ENCODE results near the gene CAMK2N1.

The CAMK2N1 gene

GRCh38 chr1:20462397-20462796 is 23.6 kb downstream of the CAMK2N1 start:
- H3K9me2 ChIP-seq (replicated peaks; ENCODE audit: insufficient read depth, low read length): no peaks in the 10 kb centered on the region
- H3K9ac ChIP-seq (ENCODE audit: low read length): no peak overlapping the region
- no peaks in the 10 kb centered on the region for H3K9me3 ChIP-seq (ENCODE audit: insufficient read depth, low read length)
- H4K20me1 ChIP-seq (ENCODE audit: low read depth, low read length): no peaks in the 10 kb centered on the region
- no peak overlapping the region for H3K4me3 ChIP-seq (ENCODE audit: insufficient read depth, low read length, poor library complexity, severe bottlenecking)
- H3K4me2 ChIP-seq (ENCODE audit: low read depth, low read length, poor library complexity, severe bottlenecking): no peak overlapping the region
- H2AFZ ChIP-seq (ENCODE audit: low read depth, low read length, severe bottlenecking): no peak overlapping the region
- H3K79me2 ChIP-seq (ENCODE audit: insufficient read depth, low read length): no peaks in the 10 kb centered on the region
- no peaks in the 10 kb centered on the region for H3K36me3 ChIP-seq (ENCODE audit: low read length)
- H3K27me3 ChIP-seq (ENCODE audit: low read length): no peaks in the 10 kb centered on the region
- TF ChIP-seq EZH2phosphoT487 (conservative IDR thresholded peaks at IDR 0.05; ENCODE audit: low read length) (no peak), CTCF (IDR thresholded peaks at IDR 0.05; ENCODE audit: insufficient read depth, low read length, poor library complexity, severe bottlenecking) (no peak)
- no peak overlapping the region for H3K27ac ChIP-seq (ENCODE audit: low read depth, low read length)
- H3F3A ChIP-seq (ENCODE audit: insufficient read depth): no peaks in the 10 kb centered on the region

GRCh38 chr1:20458717-20459116 is 27.3 kb downstream of the CAMK2N1 start:
- Histone ChIP-seq H3K4me2 (ENCODE audit: low read depth, low read length, poor library complexity, severe bottlenecking) (no peak overlapping the region), H3K36me3 (ENCODE audit: low read length) (no peaks in the 10 kb centered on the region), H3K27ac (ENCODE audit: low read depth, low read length) (no peak overlapping the region), H3K9me2 (replicated peaks; ENCODE audit: insufficient read depth, low read length) (no peaks in the 10 kb centered on the region), H3F3A (ENCODE audit: insufficient read depth) (no peaks in the 10 kb centered on the region), H3K27me3 (ENCODE audit: low read length) (no peaks in the 10 kb centered on the region), H4K20me1 (ENCODE audit: low read depth, low read length) (no peaks in the 10 kb centered on the region), H2AFZ (ENCODE audit: low read depth, low read length, severe bottlenecking) (no peak overlapping the region), H3K9me3 (ENCODE audit: insufficient read depth, low read length) (no peaks in the 10 kb centered on the region), H3K79me2 (ENCODE audit: insufficient read depth, low read length) (no peaks in the 10 kb centered on the region), H3K9ac (ENCODE audit: low read length) (no peak overlapping the region), H3K4me3 (ENCODE audit: insufficient read depth, low read length, poor library complexity, severe bottlenecking) (no peak overlapping the region)
- TF ChIP-seq CTCF (IDR thresholded peaks at IDR 0.05; ENCODE audit: insufficient read depth, low read length, poor library complexity, severe bottlenecking): no peak
- no peak for TF ChIP-seq EZH2phosphoT487 (conservative IDR thresholded peaks at IDR 0.05; ENCODE audit: low read length)

GRCh38 chr1:20454004-20454403 is 32.0 kb downstream of the CAMK2N1 start:
- Histone ChIP-seq H3K79me2 (ENCODE audit: insufficient read depth, low read length) (no peaks in the 10 kb centered on the region), H3K9me2 (replicated peaks; ENCODE audit: insufficient read depth, low read length) (no peaks in the 10 kb centered on the region), H2AFZ (ENCODE audit: low read depth, low read length, severe bottlenecking) (no peak overlapping the region), H3K4me3 (ENCODE audit: insufficient read depth, low read length, poor library complexity, severe bottlenecking) (no peak overlapping the region), H3K36me3 (ENCODE audit: low read length) (no peaks in the 10 kb centered on the region), H4K20me1 (ENCODE audit: low read depth, low read length) (no peaks in the 10 kb centered on the region), H3K27ac (ENCODE audit: low read depth, low read length) (no peak overlapping the region), H3F3A (ENCODE audit: insufficient read depth) (no peaks in the 10 kb centered on the region), H3K9me3 (ENCODE audit: insufficient read depth, low read length) (no peaks in the 10 kb centered on the region), H3K27me3 (ENCODE audit: low read length) (no peaks in the 10 kb centered on the region), H3K4me2 (ENCODE audit: low read depth, low read length, poor library complexity, severe bottlenecking) (no peak overlapping the region), H3K9ac (ENCODE audit: low read length) (no peak overlapping the region)
- TF ChIP-seq CTCF (IDR thresholded peaks at IDR 0.05; ENCODE audit: insufficient read depth, low read length, poor library complexity, severe bottlenecking): no peak
- TF ChIP-seq EZH2phosphoT487 (conservative IDR thresholded peaks at IDR 0.05; ENCODE audit: low read length): no peak

Data from SU-DHL-6 (cell line).